ENCODE measurements around the gene OR5K3.
A peak's percentile ranks its signal among the peaks of the same experiment; 100 is the strongest.

OR5K3 gene

GRCh38 chr3:98359993-98360675 is 30.3 kb upstream of the OR5K3 start:
- DNase-seq (ENCODE audit: low read depth): no peak
- H3K4me3 ChIP-seq (ENCODE audit: low read depth, low read length): no peak overlapping the region
- peak; percentile 44; the same call in 1 of the 2 replicates for TF ChIP-seq CTCF (IDR thresholded peaks at IDR 0.05; ENCODE audit: control insufficient read depth, extremely low read depth, insufficient read depth)

DNA sequence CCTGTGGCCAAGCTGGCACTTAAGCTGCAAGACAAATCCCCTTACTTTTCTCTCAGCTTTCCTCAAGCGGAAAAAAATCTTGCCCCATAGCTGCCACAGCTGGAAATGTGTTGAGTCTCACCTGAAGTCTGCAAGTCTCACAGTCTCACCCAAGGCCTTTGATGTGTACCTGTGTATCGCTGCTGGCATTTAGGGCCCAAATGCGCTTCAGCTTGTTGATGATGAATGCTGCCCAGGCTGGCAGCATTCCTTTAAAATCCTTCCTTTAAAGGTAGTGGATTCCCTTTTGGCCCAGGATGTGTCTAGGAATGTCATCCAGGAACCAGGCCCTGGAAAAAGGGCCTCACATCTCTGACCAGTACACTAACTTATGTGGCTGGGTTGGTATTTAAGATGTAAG is 29.8 kb upstream of the OR5K3 start:
- H3K4me3 ChIP-seq (ENCODE audit: low read depth, low read length): no peak overlapping the region
- no peak for DNase-seq (ENCODE audit: low read depth)
- TF ChIP-seq CTCF (IDR thresholded peaks at IDR 0.05; ENCODE audit: control insufficient read depth, extremely low read depth, insufficient read depth): no peak

DNA sequence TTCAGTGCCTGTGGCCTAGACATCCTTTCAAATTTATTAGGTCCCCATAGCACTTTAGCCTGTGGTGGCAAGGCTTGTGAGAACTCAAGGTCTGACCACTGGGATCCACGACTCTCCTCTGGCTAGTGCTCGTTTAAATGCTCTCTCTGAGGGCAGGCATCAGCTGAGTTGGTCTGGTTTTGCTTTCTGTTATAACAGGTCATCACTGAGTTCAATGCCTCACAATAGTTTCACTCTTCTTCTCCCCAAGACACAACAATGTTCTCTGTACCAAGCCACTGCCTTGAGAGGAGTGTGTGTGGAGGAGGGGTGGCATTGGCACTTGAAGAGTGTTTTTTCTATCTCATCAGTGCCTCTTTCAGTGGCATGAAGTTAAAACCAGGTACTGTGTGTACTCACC is 29.2 kb upstream of the OR5K3 start:
- no peak for TF ChIP-seq CTCF (IDR thresholded peaks at IDR 0.05; ENCODE audit: control insufficient read depth, extremely low read depth, insufficient read depth)
- no peak for DNase-seq (ENCODE audit: low read depth)
- H3K4me3 ChIP-seq (ENCODE audit: low read depth, low read length): no peak overlapping the region

DNA sequence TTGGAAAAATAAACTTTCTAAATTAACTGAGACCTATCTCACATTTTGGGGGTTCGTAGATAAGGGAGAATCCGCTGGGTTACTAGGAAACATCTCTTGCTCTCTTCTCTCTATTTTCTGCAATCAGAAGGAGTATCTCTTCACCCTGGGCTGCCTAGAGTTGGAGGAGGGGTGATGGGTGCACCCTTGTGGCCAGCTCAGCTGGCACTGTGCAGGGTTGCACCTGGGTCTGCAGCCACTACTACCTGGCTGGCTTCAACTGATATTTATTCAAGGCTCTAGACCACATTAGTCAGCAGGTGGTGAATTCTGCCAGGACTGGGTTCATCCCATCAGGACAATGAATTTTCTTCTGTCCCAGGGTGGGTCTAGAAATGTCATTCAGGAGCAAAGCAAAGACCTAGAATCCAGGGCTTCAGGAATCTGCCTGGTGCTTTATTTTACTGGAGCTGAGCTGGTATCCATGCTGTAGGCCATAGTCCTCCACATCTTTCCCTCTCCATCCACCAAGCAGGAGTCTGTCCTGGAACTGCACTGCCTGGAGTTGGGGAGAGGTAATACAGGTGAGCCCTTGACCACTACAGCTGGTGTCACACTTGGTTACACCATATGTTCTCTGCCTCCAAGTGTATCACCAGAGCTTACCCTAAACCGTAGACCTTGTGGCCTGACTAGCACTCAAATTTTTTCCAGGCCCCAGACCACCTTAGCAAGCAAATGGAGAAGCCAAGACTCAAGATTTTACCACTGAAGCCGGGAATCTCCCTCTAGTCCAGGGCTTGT is 22.8 kb upstream of the OR5K3 start:
- DNase-seq (ENCODE audit: low read depth): no peak
- no peak for TF ChIP-seq CTCF (IDR thresholded peaks at IDR 0.05; ENCODE audit: control insufficient read depth, extremely low read depth, insufficient read depth)

DNA sequence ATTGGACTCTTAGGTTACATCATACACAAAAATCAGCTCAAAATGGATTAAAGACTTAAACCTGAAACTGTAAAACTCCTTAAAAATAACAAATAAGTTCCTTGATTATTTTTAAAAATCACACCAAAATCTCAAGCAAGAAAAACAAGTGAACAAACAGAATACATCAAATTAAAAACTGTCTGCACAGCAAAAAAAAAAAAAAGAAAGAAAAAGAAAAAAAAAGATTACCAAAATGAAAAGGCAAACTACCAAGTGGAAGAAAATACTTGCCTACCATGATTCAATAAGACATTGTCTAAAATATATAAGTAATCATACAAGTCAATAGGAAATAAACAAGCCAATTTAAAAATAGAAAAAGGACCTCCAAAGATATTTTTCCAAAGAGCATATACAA is 19.3 kb upstream of the OR5K3 start:
- DNase-seq (ENCODE audit: low read depth): no peak
- H3K4me3 ChIP-seq (ENCODE audit: low read depth, low read length): no peak overlapping the region
- TF ChIP-seq CTCF (IDR thresholded peaks at IDR 0.05; ENCODE audit: control insufficient read depth, extremely low read depth, insufficient read depth): no peak

More for the DNA sequence above, 22.8 kb upstream of the OR5K3 start:
- H3K4me3 ChIP-seq (ENCODE audit: low read depth, low read length): no peak overlapping the region

DNA sequence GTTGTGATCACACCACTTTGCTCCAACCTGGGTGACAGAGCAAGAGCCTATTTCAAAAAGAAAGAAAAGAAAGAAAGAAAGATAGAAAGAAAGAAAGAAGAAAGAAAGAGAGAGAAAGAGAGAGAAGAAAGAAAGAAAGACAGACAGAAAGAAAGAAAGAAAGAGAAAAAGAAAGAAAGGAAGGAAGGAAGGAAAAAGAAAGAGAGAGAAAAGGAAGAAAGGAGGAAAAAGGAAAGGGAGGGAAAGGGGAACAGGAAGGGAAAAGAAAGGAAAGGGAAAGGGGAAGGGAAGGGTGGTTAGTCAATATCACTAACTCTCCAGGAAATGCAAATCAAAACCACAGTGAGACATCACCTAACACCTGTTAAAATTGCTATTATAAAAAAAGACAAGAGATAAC is 18.6 kb upstream of the OR5K3 start:
- no peak for TF ChIP-seq CTCF (IDR thresholded peaks at IDR 0.05; ENCODE audit: control insufficient read depth, extremely low read depth, insufficient read depth)
- DNase-seq (ENCODE audit: low read depth): no peak
- H3K4me3 ChIP-seq (ENCODE audit: low read depth, low read length): no peak overlapping the region
